Measurements from ENCODE around the gene OLFM4.

Gene OLFM4

GRCh38 chr13:53068585-53069520 lies 40.2 kb downstream of the OLFM4 start:
- no peak for DNase-seq

- no peak for DNase-seq
These were observed 41.2 kb downstream of the OLFM4 start for GRCh38 chr13:53069800-53070199.

- DNase-seq, result no peak
These were observed 45.1 kb downstream of the OLFM4 start for GRCh38 chr13:53073711-53074110.

GRCh38 chr13:53074114-53074513 lies 45.5 kb downstream of the OLFM4 start:
- no peak for DNase-seq

GRCh38 chr13:53075356-53076041 lies 46.9 kb downstream of the OLFM4 start:
- no peak for DNase-seq

- no peak for DNase-seq
These were observed 51.1 kb downstream of the OLFM4 start for GRCh38 chr13:53079691-53080090.

- no peak for DNase-seq
These were observed 60.3 kb downstream of the OLFM4 start for GRCh38 chr13:53088871-53089270.

GRCh38 chr13:53089951-53090350 lies 61.3 kb downstream of the OLFM4 start:
- DNase-seq, result no peak

- no peak for DNase-seq
These were observed 61.8 kb downstream of the OLFM4 start for GRCh38 chr13:53090461-53090860.

GRCh38 chr13:53092931-53093330 lies 64.3 kb downstream of the OLFM4 start:
- no peak for DNase-seq

- DNase-seq, result no peak
These were observed 69.8 kb downstream of the OLFM4 start for GRCh38 chr13:53098455-53098854.

GRCh38 chr13:53100394-53101063 lies 71.9 kb downstream of the OLFM4 start:
- DNase-seq, result no peak
